GM18519 (cell line): ENCODE results near the gene C2CD2L.
"Not testable (repeated sequence)": the region's sequence is repeated elsewhere in the genome, so short reads cannot be mapped to it uniquely, and the experiment has no call there.

Experiments used
- ATAC-seq: cut with Tn5 transposase; IDR thresholded peaks from one replicate; pipeline ENCODE4 v1.9.1; 2021; ENCODE audit warnings: mild to moderate bottlenecking, moderate library complexity; ENCODE audit not compliant: unreplicated experiment, low FRiP score

Gene C2CD2L

GRCh38 chr11:119106564-119107537, at the start of gene C2CD2L:
Gene C2CD2L (plus strand): TSS chr11:119107344. CDS start chr11:119107742, 398 bp downstream.
- peak; percentile 48 for ATAC-seq

GRCh38 chr11:119059128-119059527, 48.0 kb upstream of the C2CD2L start:
- ATAC-seq, result not testable (repeated sequence)

- no peak for ATAC-seq
Observed at GRCh38 chr11:119061256-119061655, 45.9 kb upstream of the C2CD2L start.

- ATAC-seq, result no peak
Observed at GRCh38 chr11:119062779-119063178, 44.4 kb upstream of the C2CD2L start.

GRCh38 chr11:119065369-119065768, 41.8 kb upstream of the C2CD2L start:
- no peak for ATAC-seq

- peak; percentile 73 for ATAC-seq
Observed at GRCh38 chr11:119067371-119068222, 39.5 kb upstream of the C2CD2L start, which contains the start of gene VPS11. Gene VPS11 (plus strand): TSS chr11:119067818. CDS start chr11:119067824, 6 bp downstream.

- no peak for ATAC-seq
Observed at GRCh38 chr11:119077839-119078238, 29.3 kb upstream of the C2CD2L start.

- no peak for ATAC-seq
Observed at GRCh38 chr11:119078675-119079420, 28.3 kb upstream of the C2CD2L start.

- no peak for ATAC-seq
Observed at GRCh38 chr11:119081682-119082260, 25.4 kb upstream of the C2CD2L start.

- peak; percentile 63 for ATAC-seq
Observed at GRCh38 chr11:119084663-119085436, 22.3 kb upstream of the C2CD2L start, which contains the start of gene HMBS. Gene HMBS (plus strand): TSS chr11:119084881. CDS start chr11:119085034, 153 bp downstream.

GRCh38 chr11:119085437-119085847, 21.7 kb upstream of the C2CD2L start:
- peak; percentile 7 for ATAC-seq

- no peak for ATAC-seq
Observed at GRCh38 chr11:119087123-119087522, 20.0 kb upstream of the C2CD2L start.

GRCh38 chr11:119087747-119088241, 19.4 kb upstream of the C2CD2L start:
- no peak for ATAC-seq

GRCh38 chr11:119088406-119088805, 18.7 kb upstream of the C2CD2L start:
- ATAC-seq, result no peak

GRCh38 chr11:119089319-119089718, 17.8 kb upstream of the C2CD2L start:
- ATAC-seq, result no peak

- no peak for ATAC-seq
Observed at GRCh38 chr11:119091178-119091577, 16.0 kb upstream of the C2CD2L start.

- ATAC-seq, result no peak
Observed at GRCh38 chr11:119091966-119092879, 14.9 kb upstream of the C2CD2L start.
